Keratinocyte (primary cell): ENCODE data around the gene ACTR3.

ENCODE experiments used
- EZH2 ChIP-seq: IDR thresholded peaks from one replicate; pipeline ENCODE4 v1.6.1; 2012; ENCODE audit warnings: inconsistent platforms, mild to moderate bottlenecking, low read length, moderate library complexity
- TF ChIP-seq, protein P1 (sequence below), 3 experiments: IDR thresholded peaks in 1 of 3; conservative IDR thresholded peaks in 1 of 3; optimal IDR thresholded peaks in 1 of 3; 2 replicates in 2 of 3; 3 replicates in 1 of 3; pipeline versions ENCODE3 to v1.5.1; 2011; ENCODE audit warnings: low read length in 3 of 3, mild to moderate bottlenecking in 3 of 3, moderate library complexity in 2 of 3, control low read depth in 1 of 3, inconsistent platforms in 1 of 3; ENCODE audit not compliant: insufficient read depth in 2 of 3; ENCODE audit errors: extremely low read depth in 1 of 3

DNA sequence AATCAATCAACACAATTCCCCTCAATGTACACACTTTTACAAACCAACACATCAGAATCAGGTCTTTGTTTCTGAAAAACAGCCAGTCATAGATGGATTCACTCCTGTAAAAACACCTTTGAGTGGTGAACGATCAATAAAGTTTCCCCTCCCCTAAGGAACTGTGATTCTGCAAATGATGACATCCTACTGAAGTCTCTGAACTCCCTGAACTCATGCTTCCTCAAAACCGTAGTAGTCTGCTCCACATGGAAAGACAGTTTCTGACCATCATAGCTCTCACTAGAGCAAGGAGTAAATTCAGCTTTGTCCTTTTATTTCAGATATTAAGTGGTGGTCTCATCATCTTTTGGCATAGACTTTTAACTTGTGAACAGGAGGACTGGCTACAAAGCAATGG is 43.5 kb upstream of the ACTR3 start:
- TF ChIP-seq EZH2: no peak
- TF ChIP-seq, protein P1, sequence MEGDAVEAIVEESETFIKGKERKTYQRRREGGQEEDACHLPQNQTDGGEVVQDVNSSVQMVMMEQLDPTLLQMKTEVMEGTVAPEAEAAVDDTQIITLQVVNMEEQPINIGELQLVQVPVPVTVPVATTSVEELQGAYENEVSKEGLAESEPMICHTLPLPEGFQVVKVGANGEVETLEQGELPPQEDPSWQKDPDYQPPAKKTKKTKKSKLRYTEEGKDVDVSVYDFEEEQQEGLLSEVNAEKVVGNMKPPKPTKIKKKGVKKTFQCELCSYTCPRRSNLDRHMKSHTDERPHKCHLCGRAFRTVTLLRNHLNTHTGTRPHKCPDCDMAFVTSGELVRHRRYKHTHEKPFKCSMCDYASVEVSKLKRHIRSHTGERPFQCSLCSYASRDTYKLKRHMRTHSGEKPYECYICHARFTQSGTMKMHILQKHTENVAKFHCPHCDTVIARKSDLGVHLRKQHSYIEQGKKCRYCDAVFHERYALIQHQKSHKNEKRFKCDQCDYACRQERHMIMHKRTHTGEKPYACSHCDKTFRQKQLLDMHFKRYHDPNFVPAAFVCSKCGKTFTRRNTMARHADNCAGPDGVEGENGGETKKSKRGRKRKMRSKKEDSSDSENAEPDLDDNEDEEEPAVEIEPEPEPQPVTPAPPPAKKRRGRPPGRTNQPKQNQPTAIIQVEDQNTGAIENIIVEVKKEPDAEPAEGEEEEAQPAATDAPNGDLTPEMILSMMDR (optimal IDR thresholded peaks at IDR 0.05 in 1 of 3, IDR thresholded peaks at IDR 0.05 in 1 of 3, conservative IDR thresholded peaks at IDR 0.05 in 1 of 3; ENCODE audit: extremely low read depth in 1 of 3, insufficient read depth in 2 of 3, low read length in 3 of 3): no peak
